Myocyte (in vitro differentiated cells): ENCODE measurements around the gene DUOXA2. TPM values are rescaled to one million over a fixed set of nuclear protein-coding genes. Genes with fewer than 3 reads are reported as not detected.
"Not testable (repeated sequence)": the region's sequence is repeated elsewhere in the genome, so short reads cannot be mapped to it uniquely, and the experiment has no call there.

Experiments used
- DNase-seq: peaks from one replicate; pipeline ENCODE4 v3.0.0-alpha.2; 2012; ENCODE audit warnings: low read depth
- total RNA-seq: library from RNA; depleted of rRNA; stranded (reverse); fragments of >200 nt; gene quantifications from 2 replicates; pipeline ENCODE4 v1.2.3, GENCODE V29; 2014

DUOXA2 gene
- total RNA-seq, 1 donor from 2014 or later: not detected

DNA sequence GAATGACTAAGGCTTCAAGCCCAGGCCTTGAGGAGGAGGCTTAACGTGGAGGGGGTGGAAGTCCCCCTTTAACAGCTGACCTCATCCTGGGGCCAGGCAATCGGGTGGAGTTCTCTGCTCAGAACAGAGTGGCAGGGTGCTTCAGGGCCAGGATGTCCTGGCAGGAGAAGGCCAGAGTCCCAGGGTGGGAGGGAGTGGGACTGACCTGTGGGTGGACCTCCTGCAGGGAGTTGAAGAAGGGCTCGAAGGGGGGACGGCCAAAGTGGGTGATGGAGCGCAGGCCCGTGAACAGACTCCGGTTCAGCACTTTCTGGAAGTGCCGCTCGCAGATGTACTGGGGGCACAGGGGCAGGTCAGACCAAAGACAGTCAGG, 19.8 kb upstream of the DUOXA2 start:
- DNase-seq: no peak

DNA sequence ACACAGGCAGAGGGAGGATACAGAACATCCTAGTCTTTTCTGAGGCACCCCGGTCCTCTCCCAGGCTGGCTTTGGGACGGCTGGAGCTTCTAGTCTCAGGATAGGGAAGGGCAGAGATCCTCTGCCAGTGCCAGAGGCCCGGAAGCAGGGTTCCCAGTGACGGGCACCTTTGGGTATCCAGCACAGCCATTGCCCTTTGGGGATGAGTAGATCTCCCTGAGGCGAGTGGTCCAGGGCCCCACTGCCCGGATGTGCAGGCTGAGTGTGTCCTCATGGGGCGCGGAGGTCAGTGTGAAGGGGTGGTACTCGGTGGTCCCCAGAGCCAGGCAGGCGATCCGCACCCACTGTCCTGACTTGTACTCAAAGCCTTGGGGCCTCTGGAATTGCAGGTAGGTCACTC, 18.5 kb upstream of the DUOXA2 start:
- no peak for DNase-seq

GRCh38 chr15:45097466-45097865, 16.7 kb upstream of the DUOXA2 start:
- DNase-seq: no peak

GRCh38 chr15:45099549-45100165, 14.5 kb upstream of the DUOXA2 start:
- DNase-seq: no peak

- no peak for DNase-seq
These were observed 13.1 kb upstream of the DUOXA2 start for GRCh38 chr15:45100884-45101625.

GRCh38 chr15:45101749-45102148, 12.4 kb upstream of the DUOXA2 start:
- no peak for DNase-seq

GRCh38 chr15:45102226-45102625, 11.9 kb upstream of the DUOXA2 start:
- DNase-seq: no peak

- not testable (repeated sequence) for DNase-seq
These were observed 10.0 kb upstream of the DUOXA2 start for GRCh38 chr15:45104170-45104569.

DNA sequence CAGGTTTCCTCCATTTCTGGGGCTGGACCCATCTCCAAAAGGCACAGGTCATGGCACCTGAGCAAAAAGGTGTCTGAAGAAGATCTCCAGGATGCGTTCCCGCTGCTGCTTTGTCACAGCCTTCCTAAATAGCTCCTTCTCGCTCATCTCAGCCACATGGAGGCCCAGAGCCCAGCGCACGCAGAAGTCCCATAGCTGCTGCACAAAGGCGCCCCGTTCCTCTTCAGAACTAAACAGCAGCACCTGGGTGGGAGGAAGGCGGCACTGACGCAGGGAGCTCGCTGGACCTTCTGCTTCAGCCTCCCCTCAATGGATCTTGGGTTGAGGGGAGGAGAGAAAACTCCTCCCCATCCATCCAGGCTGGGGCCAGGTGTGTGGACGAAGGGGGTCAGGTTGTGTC, 8.5 kb upstream of the DUOXA2 start:
- no peak for DNase-seq

- no peak for DNase-seq
These were observed 7.9 kb upstream of the DUOXA2 start for GRCh38 chr15:45106002-45106790.

DNA sequence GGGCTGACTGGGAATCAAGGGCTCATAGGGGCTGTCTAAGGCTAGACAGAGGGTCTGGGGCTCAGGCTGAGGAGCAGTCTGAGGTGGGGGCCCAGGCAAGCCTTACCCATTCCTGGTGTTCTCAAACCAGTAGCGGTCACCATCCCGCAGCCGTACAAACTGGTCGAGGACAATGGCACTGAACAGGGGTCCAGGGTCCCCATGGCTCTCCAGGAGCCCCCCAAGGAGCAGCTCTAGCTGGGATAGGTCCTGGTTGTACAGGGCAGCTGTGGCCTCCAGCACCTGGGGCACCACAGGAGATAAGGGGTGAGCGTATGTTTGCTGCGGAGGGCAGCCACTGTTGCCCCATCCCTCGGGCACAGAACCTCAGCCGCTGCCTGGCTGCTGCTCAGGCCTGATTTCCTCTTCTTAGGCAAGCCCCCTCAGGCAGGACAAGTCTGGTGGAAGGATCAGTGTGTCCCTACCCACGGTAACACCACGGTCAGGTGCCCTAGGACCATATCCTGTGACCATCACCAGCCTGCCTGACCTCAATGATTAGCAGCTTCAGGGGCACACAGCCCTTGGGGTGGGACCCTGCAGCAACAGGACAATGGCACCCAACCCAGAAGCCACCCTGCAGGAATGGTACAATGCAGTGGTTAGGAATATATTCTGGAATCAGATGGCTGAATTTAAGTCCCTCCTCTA, 6.0 kb upstream of the DUOXA2 start:
- DNase-seq: no peak

DNA sequence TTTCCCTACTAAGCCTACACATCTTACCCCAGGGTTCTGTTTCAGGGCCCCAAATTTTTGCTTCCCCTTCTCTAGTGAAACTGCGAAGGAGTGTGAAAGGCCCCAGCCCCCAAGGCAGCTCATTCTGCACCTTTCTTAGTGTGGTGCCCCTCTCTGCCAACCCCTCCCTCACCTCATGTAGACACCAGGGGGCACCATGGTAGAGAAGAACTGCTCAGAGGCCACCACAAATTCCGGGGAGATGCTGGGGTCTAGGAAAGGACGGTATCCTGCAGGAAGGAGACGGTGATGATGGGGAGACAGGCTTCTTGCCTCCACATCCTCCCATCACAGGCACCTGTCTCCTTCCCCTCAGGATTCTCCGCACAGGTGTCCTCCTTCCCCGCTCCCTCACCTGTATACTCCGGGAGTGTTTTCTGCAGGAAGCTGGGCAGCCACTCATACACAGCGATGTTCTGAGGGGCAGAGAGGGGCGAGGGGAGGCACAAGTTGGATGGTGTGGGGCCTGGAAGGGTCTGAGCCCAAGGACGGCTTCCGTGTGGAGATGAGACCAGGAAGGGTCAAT, 3.8 kb upstream of the DUOXA2 start:
- DNase-seq: no peak

GRCh38 chr15:45111390-45112142, 2.6 kb upstream of the DUOXA2 start:
- DNase-seq: no peak

DNA sequence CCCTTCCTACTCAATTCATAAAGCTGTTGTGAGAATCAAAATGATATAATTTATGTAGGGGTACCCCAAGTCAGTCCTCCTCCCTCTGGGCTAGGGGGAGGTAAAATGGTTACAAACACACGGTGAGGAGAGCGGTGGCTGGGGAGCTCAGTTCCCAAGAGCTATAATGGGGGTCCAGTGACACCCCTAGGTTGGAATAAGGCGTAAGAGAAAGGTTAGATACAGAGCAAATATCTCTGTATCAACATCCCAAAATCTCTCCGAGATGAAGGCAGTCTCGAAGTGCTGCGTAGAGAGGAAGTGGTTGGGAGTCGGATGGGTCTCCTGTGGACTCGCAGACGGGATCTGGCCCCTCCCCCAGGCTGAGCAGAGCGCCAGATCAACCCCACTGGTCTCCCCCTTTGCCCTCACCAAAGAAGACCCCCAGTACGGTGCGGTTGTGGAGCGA, 2.0 kb upstream of the DUOXA2 start:
- DNase-seq: no peak

DNA sequence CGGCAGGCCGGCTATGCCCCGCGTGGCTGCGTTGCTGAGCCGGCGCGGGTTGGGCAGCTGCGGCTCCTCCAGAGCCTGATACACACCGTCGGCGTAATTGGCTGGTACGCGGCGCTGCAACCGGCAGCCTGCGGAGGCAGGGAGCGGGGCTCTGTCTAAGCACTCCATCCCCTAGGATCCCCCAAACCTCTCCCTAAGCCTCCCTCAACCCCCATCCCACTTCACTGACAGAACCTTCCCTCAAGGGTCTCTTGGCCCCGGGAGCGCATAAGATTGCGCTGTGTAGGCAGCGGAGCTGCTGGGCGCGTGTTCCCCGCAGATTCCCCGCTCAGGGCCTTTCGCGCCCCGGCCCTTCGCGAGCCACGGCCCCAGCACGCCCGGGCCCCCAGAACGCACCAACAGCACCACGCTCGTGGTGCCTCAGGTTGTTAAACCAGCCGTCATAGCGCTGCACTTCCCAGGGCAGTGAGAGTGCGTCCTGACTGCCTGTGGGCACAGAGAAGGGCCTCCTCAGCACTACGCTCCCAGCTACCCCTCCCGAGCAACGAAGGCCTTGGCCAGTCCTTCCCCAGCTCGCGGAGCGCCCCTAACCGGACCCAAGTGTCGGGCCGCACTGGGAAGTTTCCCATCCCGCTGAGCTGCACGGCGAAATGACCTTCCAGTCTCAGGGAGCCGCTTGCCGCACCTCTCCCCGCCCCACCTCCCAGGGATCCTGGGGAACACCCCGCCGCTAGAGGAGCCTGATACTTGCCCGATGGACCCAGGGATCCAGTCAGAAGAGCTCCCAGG, 1.3 kb upstream of the DUOXA2 start:
- DNase-seq: no peak

- DNase-seq: no peak
These were observed 641 bp upstream of the DUOXA2 start for GRCh38 chr15:45113380-45113990.

GRCh38 chr15:45114751-45115085, 592 bp downstream of the DUOXA2 start:
- no peak for DNase-seq

DNA sequence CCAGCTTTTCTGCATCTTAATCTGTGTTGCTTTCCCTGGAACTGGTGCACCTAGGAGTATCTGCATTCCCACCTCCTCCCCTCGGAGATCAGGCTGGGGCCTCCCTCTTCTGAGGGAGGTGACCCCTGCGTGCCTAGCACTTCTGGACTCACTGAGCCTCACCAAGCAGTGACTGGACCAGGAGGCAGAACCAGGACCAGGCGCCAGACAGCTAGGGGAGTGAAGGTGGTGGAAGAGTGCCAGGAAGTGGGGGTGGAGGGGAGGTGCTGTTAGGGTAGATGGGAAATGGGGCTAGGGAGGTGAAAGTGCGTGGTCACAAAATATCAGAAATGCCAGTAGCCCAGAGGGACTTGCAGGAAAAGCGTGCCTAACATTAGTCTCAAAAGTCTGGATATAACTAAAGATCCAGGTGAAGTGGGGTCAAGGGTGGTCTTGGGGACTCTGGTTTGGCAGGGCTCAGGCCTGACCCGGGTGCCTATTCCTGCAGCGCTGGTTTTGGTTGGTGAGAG, 1.2 kb downstream of the DUOXA2 start:
- no peak for DNase-seq

- no peak for DNase-seq
These were observed 1.9 kb downstream of the DUOXA2 start for GRCh38 chr15:45116006-45116481.
